NK-92 treated with Interleukin-12 subunit alpha and Interleukin-12 subunit beta, amount 100 ng/mL, for 24 hours (cell line): Measurements from ENCODE around the gene AGPAT2.

Source experiments
- DNase-seq: peaks from one replicate; lab custom pipeline; 2025; lab: John Stamatoyannopoulos, UW

Gene AGPAT2

DNA sequence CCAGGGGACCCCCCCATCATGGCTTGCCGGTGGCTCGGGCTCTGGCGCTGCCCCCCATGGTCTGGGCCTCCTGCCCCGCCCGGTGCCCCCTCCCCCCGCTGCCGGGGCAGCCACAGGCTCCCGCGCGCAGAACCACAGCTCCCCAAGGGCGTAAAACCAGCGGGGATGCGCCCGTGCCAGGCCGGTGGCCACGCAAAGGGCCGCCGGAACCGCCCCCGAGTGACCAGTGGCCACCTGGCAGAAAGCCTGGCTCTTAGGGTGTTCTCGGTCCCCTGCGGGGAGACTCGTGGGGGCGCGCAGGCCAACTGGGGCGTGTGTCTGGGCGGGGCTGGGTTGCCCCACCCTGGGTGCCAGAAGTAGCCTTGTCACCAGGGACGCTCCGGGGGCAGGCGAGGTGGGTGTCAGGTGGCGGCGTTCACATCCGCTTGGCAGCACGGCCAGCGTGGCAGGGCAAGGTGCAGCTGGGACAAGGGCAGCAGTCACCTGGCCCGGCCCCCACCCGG is 515 bp upstream of the AGPAT2 start:
- DNase-seq: no peak

DNA sequence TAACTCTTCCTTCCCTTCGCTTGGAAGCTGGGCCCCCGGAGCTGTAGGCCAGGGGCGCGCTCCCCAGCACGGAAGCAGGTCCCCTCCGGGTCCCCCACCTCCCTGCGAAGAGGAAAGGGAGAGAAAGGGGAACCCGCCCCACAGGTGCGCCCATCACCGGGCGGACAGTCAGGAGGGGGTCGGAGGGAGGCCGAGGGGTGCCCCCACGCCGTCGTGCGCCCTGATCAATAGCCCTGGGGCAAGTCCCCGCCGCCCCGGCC is 793 bp downstream of the AGPAT2 start:
- DNase-seq: no peak

DNA sequence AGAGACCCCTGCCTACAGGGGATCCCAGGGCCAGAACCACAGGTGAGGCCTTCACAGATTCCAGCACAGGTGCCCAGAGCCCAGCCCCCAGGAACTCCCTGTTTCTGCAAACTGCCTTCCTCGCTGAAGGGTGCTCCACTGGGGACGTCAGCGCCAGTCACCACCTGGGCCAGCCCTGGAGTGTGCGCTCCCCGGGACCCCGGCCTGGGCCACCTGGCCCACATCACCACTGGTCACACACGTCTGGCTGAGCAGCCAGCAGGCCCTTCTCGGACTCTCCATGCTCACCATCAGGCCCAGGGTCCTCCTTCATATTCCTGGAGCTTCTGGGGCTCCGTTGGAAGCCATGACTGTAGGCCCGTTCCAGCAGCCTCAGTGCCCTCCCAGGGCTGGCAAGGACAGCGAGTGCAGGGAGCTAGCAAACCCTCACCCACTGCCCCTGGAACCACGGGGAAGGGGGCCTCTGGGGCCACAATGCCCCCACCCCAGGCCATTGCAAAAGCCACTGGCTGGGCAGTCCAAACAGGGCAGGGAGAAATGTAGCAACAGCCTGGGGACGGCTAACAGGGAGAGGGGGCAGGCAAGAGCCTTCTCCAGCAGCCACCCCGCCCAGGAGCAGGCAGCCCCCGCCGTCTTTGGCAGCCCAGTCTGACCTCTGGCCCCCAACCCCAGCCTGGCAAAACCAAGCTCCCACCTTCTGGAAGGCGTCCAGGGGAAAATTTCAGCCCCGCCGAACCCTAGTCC is 1.3 kb downstream of the AGPAT2 start:
- no peak for DNase-seq

DNA sequence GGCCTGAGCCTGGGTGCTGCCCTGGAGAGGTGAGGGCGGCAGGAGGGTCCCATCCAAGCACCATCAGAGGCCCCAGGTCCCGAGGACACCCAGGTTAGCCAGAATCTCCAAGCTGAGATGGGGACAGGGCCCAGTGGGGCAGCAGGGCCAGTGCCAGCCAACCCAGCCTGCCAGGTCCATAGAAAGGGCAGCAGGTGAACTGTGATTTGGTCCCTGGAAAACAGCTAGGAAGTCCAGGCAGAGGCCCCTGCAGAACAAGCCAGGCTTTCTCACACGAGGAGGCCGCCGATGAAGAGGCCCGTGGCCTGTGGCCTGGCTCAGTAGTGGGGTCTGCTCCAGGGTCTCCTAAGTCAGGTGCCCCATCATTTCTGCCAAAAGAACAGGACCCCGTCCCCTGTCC is 2.0 kb downstream of the AGPAT2 start:
- no peak for DNase-seq

DNA sequence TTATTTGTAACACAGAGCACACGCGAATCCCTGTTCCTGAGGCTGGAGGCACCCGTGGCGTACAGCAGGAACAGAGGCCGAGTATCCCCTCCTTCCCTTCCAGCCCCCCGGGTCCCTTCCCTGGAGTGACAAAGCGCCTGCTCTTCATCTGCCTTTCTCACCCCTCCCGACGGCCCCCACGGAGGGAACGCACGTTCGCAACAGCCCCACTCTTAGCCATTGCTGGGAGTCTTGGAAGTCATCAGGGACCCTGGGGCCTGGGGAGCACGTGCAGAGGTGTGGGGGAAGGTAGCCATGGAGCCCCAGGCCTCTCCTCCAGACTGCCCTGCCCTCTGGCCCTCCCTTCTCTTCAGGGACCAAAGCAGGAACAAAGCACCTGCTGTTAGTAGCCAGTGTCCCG is 2.5 kb downstream of the AGPAT2 start:
- no peak for DNase-seq

DNA sequence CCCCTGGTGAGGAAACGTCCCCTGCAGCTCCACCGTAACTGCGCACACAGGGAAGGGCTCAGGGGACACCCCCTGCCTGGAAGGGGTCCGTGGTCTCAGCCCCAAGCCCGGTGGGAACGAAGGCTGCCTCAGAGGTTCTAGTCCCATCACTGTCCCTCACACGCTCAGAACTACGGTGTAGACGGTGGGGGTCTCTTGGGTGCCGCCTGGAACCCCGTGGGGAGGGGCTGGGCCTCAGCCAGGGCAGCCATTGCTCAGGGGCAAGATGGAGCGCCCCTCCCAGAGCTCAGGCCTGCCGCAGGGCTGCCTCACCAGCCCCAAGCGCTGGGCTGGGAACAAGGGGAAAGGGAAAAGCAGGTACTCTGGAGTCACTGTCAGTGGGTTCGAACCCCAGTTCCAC is 2.9 kb downstream of the AGPAT2 start:
- no peak for DNase-seq

DNA sequence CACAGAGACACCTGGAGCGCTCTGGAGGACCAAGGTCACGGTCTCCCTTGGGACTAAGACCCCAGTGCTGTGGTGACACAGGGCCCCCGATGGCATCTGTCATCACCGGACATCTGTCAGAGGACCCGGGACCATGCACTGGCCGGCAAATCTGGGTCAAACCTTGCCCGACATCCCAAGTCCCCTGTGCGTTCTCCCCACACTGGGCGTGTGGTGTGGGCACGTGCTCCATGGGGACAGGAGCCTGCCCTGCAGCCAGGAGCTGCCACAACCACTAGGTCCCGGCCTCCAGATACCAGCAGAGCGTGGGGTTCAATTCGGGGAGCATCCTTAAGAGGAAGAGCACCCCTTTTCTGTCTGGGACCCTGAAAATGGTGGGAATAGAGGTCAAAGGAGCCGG is 3.5 kb downstream of the AGPAT2 start:
- DNase-seq: no peak

DNA sequence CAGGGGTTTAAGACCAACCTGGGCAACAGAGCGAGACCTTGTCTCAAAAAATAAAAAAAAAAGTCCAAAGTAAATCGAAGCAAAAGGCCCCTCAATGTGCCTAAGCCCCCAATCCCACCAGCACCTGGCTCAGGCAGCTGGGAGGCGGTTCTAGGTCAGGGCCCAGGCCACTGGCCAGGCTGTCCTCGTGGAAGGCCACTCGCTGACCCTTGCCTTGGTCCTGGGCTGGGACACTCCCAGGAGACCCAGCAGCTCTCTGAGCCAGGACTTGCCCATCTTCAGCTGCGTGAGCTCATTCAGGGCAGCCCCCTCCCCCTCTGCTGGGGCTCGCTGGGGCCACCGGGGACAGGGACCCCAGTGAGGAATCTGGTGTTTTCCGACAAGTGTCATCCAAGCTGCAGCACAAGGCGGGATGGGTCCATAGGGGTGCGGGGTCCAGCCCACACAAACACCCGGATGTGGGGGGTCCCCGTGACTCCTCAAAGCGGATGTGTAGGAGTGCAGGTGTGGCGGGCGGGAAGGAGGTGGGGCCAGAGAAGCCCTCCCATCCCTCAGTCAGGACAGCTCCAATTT is 4.0 kb downstream of the AGPAT2 start:
- DNase-seq: no peak

DNA sequence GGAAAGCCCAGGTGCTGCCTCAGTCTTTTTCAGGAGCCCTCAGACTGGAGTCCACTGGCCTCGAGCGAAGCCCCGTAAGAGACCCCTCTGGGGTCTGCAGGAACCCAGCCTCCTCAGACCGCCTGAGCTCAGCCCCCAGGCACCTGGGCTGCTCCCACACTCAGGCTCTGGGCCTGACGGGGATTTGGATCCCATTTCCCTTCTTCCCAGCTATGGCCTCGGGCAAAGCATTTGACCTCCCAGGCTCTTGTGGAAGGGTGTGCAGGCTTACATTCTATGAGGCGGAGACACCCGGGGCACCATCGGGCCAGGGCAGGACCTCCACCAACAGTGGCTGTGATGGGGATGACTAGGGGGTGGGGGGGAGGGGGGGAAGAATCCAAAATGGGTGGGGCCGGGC is 4.5 kb downstream of the AGPAT2 start:
- DNase-seq: no peak

DNA sequence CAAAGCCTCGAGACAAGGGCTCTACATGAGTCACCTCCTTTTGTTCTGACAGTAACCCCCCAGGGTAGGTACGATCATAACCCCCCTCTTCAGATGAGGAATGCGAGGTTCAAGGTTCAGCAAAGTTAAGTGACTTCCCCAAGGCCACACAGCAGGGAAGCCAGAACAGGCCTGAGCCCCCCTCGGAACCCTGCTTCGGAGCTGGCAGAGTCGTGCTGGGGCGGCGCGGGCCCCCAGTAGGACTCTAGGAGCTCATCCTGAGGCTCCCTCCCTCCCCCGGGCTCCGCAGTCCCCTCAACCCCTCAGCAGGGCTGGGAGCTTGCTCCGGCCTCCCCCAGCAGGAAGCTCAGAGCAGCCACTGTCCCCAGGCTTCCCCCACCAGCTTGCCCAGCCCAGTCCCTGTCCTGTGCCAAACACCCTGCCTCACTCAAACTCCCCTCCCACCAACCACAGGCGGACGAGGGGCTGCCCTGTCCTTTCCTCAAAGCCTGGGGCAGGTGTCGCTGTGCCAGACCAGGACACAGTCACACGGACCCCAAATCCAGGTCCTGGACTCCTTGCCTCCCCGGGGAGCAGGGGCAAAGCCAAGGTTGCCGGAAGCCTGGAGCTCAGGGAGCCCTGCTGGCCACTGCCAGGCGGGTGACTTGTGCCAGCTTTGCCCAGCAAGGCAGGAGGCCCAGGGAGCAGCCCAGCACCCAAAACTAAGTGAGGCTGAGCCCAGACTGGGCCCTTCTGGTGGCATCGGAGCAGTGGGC is 5.1 kb downstream of the AGPAT2 start:
- no peak for DNase-seq

DNA sequence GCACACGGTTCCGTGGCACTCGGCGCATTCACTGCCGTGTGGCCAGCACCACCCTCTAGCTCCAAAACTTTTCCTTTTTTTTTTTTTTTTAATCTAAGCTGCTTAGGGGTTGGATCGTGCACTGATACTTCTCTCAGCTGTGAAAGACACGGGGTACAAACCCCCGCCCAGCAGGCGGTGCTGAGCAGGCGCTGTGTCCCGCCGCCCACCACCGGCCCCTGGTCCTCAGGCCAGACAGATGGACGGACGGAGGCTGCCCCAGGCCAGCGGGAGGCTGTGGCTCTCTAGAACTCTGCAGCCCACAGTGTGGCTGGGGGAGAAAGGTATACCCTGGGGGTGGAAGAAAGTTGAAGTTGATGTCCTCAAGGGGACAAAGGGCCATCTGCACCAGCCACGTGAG is 6.2 kb downstream of the AGPAT2 start:
- DNase-seq: no peak

DNA sequence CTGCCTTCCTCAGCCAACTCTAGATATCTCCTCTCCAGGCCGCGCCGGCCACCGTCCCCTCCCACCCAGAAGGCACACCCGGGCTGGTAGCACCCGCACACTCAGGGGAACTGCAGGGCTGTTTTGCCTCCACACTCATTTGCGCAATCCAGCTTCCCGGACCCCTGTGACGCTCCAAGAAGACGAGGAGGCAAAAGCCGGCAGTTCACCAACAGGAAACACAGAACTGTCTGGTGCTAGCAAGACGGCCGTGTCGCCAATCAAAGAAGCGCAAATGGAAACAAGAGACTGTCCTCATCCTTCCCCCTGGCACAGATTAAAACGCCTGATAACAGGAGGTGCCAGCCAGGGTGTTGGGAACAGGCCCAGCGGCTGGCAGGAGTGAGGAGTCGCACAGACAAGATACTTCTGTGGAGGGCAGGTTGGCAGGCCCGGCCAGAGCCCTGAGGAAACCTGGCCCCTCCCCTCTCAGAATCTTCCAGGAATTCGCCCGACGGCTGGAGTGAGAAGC is 7.8 kb downstream of the AGPAT2 start:
- no peak for DNase-seq

DNA sequence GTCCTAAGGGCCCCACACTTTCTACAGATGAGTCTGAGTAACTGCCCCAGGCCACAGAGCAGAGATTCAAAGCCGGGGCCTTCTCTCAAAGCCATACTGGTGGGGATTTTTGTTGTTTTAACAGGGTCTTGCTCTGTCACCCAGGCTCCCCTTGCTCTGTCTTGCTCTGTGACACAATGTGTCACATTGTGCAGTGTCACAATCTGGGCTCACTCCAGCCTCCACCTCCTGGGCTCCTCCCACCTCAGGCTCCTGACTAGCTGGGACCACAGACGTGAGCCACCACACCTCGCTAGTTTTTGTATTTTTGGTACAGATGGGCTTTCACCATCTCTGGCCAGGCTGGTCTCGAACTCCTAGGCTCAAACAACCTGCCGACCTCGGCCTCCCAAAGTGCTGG is 8.6 kb downstream of the AGPAT2 start:
- no peak for DNase-seq

DNA sequence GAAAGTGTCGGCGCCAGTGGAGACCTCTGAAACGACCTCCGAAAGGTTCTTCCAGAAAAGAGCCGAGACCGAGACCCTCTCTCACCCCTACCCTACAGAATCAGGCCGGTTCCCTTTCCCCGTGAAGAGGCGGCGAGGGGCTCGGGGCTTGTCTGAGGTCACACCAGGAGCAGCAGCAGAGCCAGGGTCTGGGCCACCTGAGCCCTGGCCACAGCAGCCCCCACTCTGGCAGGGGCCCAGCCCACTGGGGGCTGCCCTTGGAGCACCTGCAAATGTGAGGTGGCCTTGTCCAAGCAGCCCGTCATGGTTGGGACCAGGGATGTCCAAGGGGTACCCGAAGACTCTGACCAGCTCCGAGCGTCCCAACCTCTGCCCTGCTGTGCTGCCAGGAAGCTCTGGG is 9.2 kb downstream of the AGPAT2 start:
- DNase-seq: no peak

DNA sequence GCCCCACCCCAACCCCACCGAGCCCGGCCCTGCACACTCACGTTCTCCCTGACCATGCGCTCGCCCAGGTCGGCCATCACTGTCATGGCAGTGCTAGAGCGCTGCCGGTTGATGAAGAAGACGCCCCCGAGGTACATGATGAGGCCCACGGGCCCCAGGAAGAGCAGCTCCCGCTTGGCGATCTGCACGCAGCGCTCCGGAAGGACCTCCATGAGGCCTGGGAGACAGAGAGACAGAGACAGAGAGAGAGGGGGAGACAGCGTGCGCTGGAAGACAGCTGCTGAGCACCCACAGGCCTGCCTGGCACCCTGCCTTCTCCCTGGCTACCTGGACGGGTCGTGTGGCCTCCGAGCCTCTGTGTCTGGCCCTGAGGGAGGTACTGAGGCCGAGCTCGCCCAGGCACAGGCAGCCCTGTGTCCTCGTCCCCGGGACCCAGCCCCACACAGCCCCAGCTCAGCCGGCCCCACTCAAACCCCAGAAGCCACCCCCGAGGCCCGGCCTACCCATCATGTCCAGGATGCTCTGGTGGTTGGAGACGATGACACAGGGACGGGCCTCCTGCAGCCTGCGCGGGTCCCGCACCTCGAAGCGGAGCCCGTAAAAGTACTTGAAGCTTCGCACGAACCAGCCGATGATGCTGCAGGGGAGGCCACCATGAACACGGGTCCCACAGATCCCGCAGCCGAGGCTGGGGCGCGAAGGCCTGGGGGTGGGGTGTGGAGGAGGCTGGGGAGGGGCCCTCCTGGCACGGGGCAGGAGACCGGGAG is 10.2 kb downstream of the AGPAT2 start:
- DNase-seq: no peak

DNA sequence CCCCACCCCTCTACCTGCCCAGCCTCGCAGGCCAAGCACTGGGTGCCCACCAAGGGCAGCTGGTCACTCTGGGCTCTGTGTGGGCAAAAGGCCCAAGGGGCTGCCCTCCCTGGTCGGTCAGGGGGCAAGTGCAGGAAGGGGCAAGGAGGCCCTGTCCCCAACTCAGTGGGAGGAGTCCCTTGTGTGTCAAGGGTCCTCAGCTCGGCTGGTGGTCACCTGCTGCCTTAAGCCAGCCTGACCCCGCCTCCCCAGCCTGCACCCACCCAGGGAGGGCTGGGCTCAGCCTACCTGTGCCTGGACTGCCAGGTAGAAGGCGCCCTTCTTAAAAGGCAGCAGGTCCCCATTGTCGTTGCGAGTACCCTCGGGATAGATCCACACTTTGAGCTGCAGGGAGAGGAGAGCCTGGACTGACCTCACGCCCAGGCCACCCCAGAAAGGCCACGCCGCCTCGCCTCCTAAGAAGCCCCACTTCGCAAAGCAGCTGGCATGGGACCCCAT is 10.9 kb downstream of the AGPAT2 start:
- no peak for DNase-seq

DNA sequence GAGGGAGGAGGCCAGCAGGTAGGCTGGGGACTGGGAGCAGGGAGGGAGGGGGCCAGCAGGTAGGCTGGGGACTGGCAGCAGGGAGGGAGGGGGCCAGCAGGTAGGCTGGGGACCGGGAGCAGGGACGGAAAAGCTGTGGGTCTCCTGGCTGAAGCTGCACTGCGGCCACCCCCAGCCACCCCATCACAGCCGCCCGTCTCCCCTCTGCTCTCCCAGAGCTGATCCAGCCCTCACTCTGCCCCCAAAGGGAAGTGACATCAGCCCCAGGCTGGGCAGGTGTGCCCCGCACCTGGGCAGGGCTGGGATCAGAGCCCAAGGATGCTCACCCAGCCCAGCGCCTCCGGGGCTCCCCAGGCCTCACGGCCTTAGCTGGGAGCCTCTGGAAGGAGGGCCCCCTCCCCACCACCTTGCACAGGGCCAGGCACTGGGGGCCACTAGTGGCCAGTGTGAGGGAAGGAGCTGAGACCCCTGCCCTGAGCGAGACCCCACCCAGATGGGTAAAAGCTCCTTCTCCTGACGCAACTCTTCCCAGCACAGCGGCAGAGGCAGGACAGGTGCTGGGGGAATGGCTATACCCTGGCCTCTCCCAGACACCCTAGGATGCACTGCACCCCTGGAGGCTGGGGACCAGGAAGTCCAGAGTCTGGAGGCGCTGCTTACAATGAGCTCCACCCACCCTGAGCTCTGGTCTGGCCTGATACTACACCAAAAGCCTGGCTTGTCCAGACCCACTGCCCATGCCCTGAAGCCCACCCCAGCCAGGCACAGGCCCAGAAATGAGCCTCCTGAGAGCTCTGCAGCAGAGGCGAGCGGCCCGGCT is 11.6 kb downstream of the AGPAT2 start:
- DNase-seq: no peak

DNA sequence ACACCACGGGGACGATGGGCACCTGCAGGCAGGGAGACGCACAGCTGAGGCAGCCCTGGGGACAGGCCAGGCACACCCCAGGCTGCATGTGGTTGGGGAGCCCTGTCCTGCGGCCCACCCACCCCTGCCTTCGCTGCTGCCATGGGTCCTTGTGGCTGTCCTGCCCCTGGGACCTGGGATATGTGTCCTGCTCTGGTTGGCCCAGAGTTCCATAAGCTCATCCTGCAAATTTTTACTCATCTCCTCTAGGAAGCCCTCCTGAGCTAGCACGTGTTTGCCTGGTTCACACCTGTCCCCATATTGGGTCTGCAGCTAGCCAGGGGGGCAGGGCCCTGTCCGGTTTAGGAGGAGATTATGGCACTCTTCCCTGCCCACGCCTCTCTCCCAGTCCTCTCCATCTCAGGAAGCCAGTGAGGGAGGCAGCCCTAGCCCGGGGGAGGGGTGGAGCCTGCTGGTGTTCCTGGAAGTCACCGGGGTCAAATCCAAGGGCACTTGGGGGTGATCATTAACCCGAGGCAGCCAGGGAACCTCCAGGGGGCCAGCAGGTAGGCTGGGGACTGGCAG is 12.4 kb downstream of the AGPAT2 start:
- no peak for DNase-seq

DNA sequence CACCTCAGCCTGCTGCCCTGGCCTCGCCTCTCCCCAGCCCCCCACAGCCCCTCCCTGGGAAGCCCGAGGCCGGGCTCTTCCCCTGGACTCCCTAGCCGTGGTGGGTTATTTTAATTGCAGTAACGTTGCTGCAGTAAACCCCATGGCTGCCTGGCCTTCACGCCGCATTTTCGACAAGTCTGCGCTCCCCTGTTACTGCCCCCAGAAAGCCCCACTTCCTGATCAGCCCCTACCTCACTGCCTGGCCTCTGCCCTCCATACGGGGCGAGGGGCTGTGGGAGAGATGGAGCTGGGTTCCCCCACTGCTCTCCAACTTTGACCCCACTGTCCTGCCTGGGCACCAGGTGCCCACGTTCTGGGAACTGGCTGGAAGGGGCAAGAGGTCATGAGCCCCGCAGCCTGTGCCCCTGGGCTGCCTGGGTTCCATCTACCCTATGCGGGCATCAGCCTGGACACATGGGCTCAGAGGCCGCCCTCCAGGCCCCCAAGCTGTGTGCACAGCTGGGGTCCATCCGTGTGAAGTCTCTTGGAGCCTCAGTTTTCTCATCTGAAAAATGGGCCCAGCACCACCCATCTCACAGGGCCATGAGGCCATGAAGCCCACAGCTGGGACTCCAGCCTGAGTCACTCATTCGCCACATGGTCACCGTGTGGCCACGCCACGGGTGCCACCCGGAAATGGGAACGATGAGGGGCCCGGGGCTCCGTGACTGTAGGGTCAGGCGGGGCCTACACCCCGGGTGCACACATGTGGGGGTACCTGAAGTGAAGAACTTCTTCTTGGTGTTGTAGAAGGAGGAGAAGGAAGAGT is 13.1 kb downstream of the AGPAT2 start:
- DNase-seq: no peak
